Esophagus squamous epithelium (tissue), 5 donors: ENCODE measurements around the gene ANKRD9. TPM values are rescaled to one million over a fixed set of nuclear protein-coding genes. Genes with fewer than 3 reads are reported as not detected.
"Not testable (repeated sequence)": the region's sequence is repeated elsewhere in the genome, so short reads cannot be mapped to it uniquely, and the experiment has no call there.

Experiments
- DNase-seq: peaks from one replicate; lab custom pipeline; 2025; lab: John Stamatoyannopoulos, UW
- H3K27ac ChIP-seq, 4 donors: fragments of 200-600 bp; sonication (generic); one replicate each; pipeline ENCODE4 v1.5.1; 2016 to 2019; ENCODE audit warnings: mild to moderate bottlenecking in 1 of 4
- H3K27me3 ChIP-seq, 4 donors: fragments of 200-600 bp; sonication (generic); 1 replicate in 3 of 4; 2 replicates in 1 of 4; pipeline versions ENCODE4 v1.5.1 to v1.6.0; 2017 to 2021; ENCODE audit warnings: antibody characterized with exemption in 1 of 4
- H3K36me3 ChIP-seq, 3 donors: fragments of 200-600 bp; sonication (generic); one replicate each; pipeline ENCODE4 v1.5.1; 2016 to 2019
- H3K4me1 ChIP-seq, 3 donors: fragments of 200-600 bp; sonication (generic); one replicate each; pipeline ENCODE4 v1.5.1; 2017 to 2019
- H3K4me3 ChIP-seq, 4 donors: fragments of 200-600 bp; sonication (generic); 1 replicate in 3 of 4; 2 replicates in 1 of 4; pipeline ENCODE4 v1.5.1; 2016 to 2019; ENCODE audit warnings: mild to moderate bottlenecking in 2 of 4, moderate library complexity in 1 of 4
- H3K9me3 ChIP-seq, 3 donors: fragments of 200-600 bp; sonication (generic); one replicate each; pipeline ENCODE4 v1.5.1; 2016 to 2019
- CTCF ChIP-seq, 6 experiments: fragments of 450-650 bp in 4 of 6; fragments of 200-600 bp in 2 of 6; sonication (generic) in 2 of 6; IDR thresholded peaks; one replicate each; pipeline ENCODE4 v1.5.1; 2016 to 2019; ENCODE audit warnings: antibody characterized with exemption in 6 of 6, mild to moderate bottlenecking in 4 of 6, moderate library complexity in 4 of 6
- POLR2A ChIP-seq, 4 donors: fragments of 450-650 bp; IDR thresholded peaks; one replicate each; pipeline ENCODE4 v1.6.1; 2017; ENCODE audit warnings: antibody characterized with exemption in 4 of 4, mild to moderate bottlenecking in 4 of 4, moderate library complexity in 3 of 4
- WGBS, 2 donors: methylation state at CpG; one replicate each; pipeline ENCODE4 v1.1.5; 2018; 5-methylcytosine and 5-hydroxymethylcytosine counted together
- intact Hi-C: fragments of 100-400 bp; cut with DNase I; formaldehyde crosslinking; loops from one replicate; pipeline ENCODE4 v1.15.0; 2022
- total RNA-seq, 4 donors: library from RNA; depleted of rRNA; stranded (reverse); fragments of >200 nt; gene quantifications; one replicate each; pipeline ENCODE4 v1.1.0, GENCODE V29; 2016
- donor health status: DM: yes; HTN: yes; CAD: no.

Gene ANKRD9
- total RNA-seq, 4 donors from 2014 or later, result 20.0 to 39.0 (median 30.2) TPM

DNA sequence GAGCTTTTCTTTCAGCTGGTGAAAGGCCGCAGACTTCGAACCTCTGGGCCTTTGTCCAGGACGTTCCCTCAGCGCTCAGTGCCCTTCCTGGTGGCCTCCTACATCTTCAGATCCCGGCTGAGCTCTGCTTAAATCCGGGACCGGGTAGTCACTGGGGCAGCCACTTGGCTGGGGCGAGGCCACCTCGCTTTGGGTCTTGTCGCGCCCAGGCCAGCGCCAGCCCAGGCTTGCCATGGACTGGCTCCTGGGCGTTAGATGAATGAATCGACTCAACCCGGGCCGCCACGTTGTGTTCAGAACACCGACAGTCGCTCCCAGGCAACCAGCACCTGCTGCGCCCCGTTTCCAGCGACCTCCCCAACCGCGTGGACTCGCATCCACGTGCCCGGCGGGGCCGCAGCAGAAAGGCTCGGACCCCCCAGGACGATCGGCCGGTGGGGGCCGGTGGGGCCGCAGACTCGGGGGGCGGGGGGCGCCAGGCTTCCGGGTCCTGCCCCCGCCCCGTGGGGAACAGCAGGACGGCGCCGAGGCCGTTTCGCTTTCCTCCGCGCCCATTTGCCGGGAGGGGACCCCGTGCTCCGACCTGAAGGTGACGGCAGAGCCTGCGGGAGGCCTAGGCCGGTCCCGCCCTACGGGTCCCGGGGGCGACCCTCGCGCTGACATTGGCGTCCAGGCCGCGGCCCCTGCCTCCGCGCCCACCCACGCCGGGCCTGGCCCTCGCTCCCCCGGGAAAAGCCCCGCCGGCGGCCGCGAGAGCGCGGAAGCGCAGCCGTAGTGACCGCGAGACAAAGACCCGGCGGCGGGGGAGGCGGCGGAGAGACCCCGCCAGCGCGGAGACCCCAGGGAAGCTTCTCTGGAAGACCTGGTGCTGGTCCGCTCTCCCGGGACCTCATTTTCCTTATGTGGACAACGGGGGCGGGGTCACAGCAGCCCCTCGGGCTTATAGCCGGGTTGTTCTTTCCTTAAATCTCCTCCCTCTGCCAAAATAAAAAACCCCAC lies 45.5 kb upstream of the ANKRD9 start:
- no peaks in the 10 kb centered on the region for H3K9me3 ChIP-seq
- peak overlapping the region; percentile 54 to 81 (median 70) for H3K4me3 ChIP-seq
- TF ChIP-seq POLR2A (IDR thresholded peaks at IDR 0.05), result peak in 2 of 4 donors; percentile 17 to 24
- no peak for TF ChIP-seq CTCF (IDR thresholded peaks at IDR 0.05)
- intact Hi-C loops, result no loop called here
- peak overlapping the region; percentile 83 to 96 (median 92) for H3K27ac ChIP-seq
- no peak for DNase-seq
- H3K4me1 ChIP-seq, result peaks cover 16 to 70% (median 29%) of the 10 kb centered on the region in 3 donors
- no peaks in the 10 kb centered on the region for H3K27me3 ChIP-seq
- H3K36me3 ChIP-seq, result no peaks in the 10 kb centered on the region
- 3 to 14% methylated on average over 7 to 14 of the region's 94 CpGs for WGBS, 2 donors

DNA sequence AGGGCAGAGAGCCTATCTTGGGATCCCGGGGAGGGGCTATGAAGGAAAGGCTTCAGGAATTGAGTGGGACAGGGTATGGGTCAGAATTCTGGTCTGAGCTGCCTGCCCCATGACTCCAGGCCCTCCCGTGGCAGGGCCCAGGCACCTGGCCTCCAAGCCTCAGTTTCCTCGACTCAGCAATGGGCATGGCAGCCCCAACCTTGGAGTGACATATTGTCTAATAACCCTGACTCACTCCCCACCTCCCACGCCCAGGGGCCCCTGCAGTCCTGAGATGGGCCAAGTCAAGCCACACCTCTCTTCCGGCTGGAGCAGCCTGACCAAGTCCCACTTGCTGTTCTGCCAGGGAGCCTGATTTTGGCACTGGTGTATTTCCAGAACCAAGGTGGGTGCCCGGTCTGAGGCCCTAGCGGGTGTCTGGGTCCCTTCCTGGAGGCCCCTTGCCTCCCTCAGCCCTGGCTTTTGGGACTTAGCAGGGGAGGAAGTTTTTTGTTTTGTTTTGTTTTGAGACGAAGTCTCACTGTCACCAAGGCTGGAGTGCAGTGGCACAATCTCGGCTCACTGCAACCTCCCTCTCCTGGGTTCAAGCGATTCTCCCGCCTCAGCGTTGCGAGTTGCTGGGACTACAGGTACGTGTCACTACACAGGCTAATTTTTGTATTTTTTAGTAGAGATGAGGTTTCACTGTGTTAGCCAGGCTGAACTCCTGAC lies 42.6 kb upstream of the ANKRD9 start:
- TF ChIP-seq CTCF (IDR thresholded peaks at IDR 0.05) (peak in 1 of 6 experiments; percentile 8), POLR2A (IDR thresholded peaks at IDR 0.05) (peak in 1 of 4 donors; percentile 33)
- peak overlapping the region; percentile 13 to 29 (median 27) for H3K4me3 ChIP-seq
- H3K36me3 ChIP-seq, result no peaks in the 10 kb centered on the region
- no peaks in the 10 kb centered on the region for H3K9me3 ChIP-seq
- DNase-seq, result no peak
- H3K27ac ChIP-seq, result peak overlapping the region; percentile 83 to 96 (median 89)
- H3K4me1 ChIP-seq, result peaks cover 10 to 54% (median 24%) of the 10 kb centered on the region in 3 donors
- WGBS, 2 donors, result 43 to 58% methylated on average over 8 to 9 of the region's 14 CpGs
- peaks cover 0 to under 1% (median 0%) of the 10 kb centered on the region in 4 donors for H3K27me3 ChIP-seq
- intact Hi-C loops, result no loop called here

DNA sequence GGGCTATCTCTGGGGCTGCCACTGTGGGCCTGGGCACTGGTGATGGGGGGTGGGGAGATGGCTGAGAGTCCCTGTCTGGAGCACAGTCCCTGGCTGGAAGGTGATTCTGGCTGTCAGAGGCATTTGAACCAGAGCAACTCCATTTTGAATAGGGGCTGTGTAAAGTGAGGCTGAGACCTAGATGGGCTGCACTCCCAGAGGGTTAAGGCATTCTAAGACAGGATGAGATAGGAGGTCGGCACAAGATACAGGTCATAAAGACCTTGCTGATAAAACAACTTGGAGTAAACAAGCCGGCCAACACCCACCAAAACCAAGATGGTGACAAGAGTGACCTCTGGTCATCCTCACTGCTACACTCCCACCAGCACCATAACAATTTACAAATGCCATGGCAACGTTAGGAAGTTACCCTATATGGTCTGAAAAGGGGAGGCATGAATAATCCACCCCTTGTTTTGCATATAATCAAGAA lies 41.4 kb upstream of the ANKRD9 start:
- WGBS, 2 donors, result 71 to 85% methylated on average over 3 of the region's 3 CpGs
- H3K36me3 ChIP-seq, intact Hi-C loops: not testable (repeated sequence)

GRCh38 chr14:102548616-102549240 lies 39.2 kb upstream of the ANKRD9 start:
- 52 to 56% methylated on average over 2 of the region's 3 CpGs for WGBS, 2 donors
- Histone ChIP-seq H3K4me1 (peaks cover 26 to 49% (median 33%) of the 10 kb centered on the region in 3 donors), H3K27me3 (peaks cover 0 to 34% (median 3%) of the 10 kb centered on the region in 4 donors), H3K36me3 (no peaks in the 10 kb centered on the region), H3K27ac (no peak overlapping the region), H3K4me3 (no peak overlapping the region), H3K9me3 (no peaks in the 10 kb centered on the region)
- DNase-seq, result no peak
- intact Hi-C loops, result no loop called here
- no peak for TF ChIP-seq CTCF (IDR thresholded peaks at IDR 0.05)
- no peak for TF ChIP-seq POLR2A (IDR thresholded peaks at IDR 0.05)

More for the DNA sequence above, 41.4 kb upstream of the ANKRD9 start:
- peaks cover 0 to 12% (median 0%) of the 10 kb centered on the region in 4 donors for H3K27me3 ChIP-seq
- peaks cover 11 to 49% (median 23%) of the 10 kb centered on the region in 3 donors for H3K4me1 ChIP-seq
- peak overlapping the region in 2 of 4 donors; percentile 83 to 96 for H3K27ac ChIP-seq
- H3K9me3 ChIP-seq, H3K4me3 ChIP-seq, DNase-seq: not testable (repeated sequence)
